ENCODE results near the gene CDKN2B.

CDKN2B gene

DNA sequence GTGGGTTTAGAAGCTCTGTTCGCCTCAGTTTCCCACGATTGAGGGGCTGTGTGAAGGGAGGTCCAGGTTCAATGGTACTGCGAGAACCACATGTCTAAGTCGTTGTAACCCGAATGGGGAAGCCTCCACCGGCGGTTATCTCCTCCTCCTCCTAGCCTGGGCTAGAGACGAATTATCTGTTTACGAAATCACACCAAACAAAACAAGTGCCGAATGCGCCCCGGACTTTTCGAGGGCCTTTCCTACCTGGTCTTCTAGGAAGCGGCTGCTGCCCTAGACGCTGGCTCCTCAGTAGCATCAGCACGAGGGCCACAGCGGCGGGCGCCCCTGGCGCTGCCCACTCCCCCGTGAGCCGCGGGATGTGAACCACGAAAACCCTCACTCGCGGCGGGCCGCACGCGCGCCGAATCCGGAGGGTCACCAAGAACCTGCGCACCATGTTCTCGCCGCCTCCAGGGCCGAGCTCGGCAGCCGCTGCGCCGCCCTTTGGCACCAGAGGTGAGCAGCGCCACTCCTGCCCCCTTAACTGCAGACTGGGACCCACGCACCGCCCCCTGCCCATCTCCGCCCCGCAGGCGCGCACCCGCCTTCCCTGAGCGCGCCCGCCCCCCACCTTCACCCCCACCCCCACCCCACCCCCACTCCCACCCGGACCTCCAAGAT, 15.1 kb downstream of the CDKN2B start, which contains the start of gene CDKN2A:
TSS of gene CDKN2A (minus strand) at position 500 of the 663 bp plus-strand sequence.
- DNase-seq: peak; percentile 56

DNA sequence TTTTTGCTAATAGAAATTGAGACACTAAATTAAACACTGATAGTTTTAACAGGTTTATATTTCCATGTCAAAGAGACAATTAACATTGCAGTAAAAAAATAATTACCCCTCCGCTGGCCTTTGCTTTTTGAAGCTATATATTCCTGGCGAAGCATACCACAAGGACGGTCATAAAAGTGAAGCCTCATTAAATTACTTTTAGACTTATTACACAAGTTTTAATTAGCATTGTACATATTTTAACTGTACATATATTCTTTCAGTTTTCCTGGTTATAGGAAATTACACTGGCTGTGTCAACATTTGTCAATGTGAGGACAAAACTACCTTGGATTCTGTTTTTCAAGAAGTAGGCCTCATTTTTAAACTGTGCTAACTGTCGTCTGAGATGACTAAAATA, 16.1 kb downstream of the CDKN2B start:
- no peak for DNase-seq

DNA sequence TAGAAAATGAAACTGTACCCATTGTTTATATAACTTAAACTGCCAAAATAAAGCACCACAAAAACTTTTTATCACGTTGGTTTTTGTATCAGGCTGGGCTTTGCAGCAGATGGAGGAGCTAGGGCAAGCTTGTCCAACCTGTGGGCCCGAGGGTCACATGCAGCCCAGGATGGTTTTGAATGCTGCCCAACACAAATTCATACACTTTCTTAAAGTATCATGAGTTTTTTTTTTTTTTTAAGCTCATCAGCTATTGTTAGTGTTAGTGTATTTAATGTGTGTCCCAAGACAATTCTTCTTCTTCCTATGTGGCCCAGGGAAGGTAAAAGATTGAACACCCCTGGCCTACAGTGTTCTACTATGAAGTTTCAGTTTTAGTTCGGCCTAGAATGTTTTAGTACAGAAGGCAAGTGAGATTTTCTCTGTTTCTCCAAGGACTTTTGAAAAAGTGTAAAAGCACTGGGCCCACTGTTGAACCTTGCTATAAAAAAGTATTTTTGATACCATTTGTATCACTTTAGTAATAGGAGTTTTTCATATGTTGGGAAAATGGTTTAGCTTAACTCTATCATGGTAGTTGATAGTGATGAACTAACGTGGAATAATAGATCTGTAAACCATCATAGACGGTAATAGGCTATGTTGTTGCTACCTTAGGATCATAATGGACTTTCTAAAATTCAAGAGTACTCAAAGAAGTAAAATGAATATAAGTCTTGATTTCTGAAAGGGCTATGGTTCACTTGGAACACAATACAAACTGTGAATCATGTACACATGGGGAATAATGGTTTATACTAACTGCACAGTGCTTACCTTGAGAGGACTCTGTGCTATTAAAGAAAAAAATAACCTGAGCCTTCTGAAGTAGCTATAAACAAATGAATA, 17.8 kb downstream of the CDKN2B start:
- DNase-seq: no peak

DNA sequence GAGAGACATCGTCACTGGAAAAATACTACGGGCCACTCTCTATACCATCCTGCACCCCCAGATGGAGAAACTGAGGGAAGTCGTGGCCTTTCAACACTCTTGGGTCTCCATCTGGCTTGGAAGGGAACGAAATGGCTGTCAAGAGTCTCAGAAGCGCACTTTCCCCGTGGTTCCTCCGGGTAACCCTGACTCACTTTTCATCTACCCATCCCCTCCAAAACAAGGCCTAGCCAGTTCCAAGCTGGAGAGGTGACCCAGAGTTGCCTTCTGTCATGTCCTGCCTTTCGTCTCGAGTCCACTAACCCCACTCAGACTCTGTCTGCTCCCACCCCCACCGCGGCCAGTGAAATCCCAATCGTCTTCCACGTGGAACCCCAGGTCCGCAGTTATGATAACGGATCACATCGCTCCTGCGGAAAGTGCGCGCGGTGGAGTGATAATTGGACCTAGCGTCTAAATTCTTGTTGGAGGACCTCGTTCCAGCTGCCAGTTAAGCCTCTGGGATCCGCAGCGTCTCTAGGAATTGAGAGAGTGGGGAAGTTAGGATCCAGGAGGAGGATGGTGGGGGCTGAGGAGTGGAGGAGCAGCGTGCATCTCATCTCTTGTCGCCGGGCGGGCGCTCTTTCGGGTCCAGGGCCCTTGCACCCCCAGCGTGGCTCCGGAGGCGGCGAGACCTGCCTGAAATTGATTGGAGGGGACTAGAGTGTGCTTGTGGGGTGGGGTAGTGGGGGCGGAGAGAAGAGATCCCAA, 19.5 kb downstream of the CDKN2B start:
- no peak for DNase-seq

DNA sequence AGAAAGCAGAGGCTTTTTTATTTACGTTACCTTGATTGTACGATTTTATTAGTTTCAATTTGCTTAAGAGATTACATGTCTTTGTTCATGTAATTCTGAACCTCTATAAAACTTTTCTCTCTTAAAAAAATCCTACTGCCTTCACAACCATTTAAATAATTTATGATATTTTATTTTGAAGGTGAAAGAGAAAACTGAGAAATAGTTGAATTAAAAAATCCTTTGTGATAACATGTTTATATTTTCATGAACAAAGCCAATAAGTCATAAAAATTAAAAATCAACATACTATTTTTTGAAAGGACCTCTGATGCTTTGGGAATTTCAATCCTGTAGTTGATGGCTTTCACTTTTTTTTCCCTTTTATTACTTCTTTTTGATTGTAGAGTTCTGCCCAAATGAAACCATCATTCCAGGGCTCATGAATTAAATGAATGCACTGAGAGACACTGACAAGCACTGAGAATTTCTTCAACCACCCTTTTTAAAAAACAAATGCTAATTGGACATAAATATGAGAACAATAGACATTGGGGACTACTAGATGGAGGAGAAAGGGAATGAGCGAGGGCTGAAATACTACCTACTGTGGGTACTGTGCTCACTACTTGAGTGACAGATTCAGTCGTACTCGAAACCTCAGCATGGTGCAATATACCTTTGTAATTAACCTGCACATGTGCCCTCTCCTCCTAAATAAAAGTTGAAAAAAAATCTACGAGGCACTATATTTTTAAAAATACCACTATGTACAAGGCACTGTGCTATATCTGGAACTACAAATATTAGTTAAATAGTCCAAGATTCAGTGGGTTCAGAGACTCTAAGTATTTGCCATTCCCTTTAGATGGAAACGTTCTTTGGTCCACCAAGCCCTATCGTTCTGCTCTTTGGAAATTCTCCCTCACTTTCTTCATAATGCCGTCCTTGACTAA, 20.8 kb downstream of the CDKN2B start:
- no peak for DNase-seq

DNA sequence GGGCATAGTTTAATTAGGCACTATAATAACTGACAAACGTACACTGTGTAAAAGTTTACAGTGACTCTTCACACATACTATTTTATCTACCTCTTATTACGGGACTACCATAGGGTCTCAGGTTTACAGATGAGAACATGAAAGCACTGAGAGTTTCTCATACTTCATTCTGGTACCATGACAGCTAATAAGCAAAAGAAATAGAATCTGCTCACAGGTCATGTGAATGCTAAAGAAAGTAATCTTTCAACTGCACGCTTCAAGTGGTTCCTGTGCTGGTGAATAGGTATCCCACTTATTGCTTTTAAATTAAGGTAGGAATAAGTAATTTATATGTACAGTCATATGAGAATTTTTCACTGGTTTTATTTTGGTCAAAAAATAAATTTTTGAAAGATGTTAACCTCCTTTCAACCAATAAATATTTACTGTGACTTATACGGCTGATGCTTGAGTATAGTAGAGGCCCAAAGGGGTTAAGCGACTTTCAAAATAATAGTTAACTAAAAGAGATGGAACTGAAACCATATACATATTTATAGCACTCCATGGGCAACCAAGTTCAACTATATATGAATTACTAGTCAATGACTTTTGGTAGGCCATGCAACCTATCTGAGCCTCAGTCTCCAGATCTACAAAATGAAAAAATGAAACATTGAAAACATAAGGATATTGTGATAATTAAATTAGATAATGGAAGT, 23.0 kb downstream of the CDKN2B start:
- DNase-seq: no peak

DNA sequence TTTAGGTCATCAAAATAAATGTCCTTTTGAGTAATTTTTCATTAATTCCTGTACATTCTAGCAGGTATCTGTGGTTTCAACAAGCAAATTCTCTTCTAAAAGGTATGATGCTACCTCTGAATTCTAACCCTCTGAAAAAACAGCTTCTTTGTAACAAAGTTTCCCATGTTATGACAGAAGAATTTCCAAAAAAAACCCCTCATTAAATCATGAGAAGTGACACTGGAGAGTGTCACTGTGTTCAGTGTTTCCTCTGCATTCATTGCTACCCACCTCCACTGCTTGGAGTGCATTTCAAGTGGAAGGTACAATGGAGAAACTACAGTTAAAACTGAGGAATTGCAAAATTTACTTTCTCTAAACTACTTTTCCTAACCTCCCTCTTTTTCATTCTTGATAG, 25.0 kb downstream of the CDKN2B start:
- DNase-seq: no peak

DNA sequence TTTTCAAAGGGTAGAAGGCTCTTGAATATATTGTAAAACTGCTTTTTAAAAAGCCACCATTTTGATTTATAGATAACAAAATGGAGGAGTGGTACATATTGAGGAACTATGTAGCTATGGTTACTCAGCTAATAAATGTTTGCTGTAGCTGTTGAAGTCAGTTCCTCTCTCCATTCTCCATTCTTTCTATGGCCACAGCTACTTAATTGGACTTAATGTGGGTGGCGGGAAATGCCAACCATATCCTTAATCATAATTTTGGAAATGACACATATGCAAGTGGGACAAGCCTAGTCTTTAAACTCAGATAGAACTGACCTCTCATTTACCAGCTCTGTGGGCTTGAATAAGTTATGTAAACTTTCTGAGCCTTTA, 25.6 kb downstream of the CDKN2B start:
- DNase-seq: no peak

DNA sequence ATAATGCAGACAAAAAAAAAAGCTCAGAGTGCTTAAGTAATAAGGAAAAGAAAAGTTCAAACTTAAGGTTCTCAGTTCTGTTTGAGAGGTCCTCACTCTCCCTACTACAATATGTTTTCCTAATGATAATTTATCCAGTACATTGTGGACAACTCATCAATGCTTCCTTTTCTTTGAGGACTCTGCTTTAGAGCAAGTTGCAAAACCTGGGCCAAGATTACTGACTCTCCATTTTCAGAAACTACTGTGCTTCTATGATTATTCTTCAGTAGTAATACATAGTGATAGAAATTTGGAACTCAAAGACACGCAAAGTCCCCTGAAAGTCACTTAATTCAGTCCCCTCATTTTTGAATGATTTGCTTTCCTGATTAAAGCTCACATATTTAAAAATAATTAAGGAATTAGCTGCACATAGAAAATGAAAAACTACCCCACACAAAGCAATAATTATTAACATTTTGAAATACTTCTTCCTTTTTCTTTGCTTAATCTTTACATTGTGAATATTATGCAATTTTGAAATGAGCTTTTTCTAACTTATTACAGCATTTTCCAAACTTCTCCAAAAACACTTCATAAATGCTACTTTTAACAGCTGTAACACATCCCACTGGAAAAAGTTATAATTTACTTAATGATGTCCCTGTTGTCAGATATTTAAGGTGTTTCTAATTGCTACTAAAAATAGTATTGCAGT, 26.1 kb downstream of the CDKN2B start:
- DNase-seq: no peak

DNA sequence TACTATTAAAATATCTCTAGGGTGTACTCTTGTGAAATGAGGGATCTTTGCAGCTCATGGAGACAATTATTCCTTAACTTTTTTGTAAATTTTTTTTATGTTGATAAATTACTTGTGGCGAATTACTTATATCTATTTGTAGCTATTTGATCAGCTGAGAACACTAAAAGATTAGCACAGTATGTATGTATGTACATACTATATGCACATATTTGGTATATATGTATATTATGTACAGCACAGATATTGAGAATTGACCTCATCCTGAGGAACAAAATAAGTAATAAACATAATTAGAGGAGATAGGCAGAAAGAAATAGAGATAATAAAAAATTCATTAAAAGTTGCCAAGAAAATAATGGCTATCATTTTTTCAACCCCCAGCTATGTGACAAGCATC, 26.7 kb downstream of the CDKN2B start:
- DNase-seq: no peak

DNA sequence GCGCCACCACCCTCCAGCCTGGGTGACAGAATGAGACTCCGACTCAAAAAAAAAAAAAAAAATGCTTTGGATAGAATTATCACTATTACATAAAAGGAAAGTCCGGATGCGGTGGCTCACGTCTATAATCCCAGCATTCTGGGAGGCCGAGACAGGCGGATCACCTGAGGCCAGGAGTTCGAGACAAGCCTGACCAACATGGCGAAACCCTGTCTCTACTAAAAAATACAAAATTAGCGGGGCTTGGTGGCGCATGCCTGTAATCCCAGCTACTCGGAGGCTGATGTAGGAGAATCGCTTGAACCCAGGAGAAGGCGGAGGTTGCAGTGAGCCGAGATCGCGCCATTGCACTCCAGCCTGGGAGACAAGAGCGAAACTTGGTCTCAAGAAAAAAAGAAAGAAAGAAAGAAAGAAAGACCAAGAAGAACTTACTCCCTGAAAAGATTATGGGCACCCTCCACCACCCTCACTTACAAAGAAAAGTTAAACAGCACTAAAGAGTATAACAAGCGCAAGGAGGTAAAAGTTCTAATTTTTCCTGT, 32.7 kb downstream of the CDKN2B start:
- DNase-seq: no peak

DNA sequence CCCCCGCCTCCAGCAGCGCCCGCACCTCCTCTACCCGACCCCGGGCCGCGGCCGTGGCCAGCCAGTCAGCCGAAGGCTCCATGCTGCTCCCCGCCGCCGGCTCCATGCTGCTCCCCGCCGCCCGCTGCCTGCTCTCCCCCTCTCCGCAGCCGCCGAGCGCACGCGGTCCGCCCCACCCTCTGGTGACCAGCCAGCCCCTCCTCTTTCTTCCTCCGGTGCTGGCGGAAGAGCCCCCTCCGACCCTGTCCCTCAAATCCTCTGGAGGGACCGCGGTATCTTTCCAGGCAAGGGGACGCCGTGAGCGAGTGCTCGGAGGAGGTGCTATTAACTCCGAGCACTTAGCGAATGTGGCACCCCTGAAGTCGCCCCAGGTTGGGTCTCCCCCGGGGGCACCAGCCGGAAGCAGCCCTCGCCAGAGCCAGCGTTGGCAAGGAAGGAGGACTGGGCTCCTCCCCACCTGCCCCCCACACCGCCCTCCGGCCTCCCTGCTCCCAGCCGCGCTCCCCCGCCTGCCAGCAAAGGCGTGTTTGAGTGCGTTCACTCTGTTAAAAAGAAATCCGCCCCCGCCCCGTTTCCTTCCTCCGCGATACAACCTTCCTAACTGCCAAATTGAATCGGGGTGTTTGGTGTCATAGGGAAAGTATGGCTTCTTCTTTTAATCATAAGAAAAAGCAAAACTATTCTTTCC, 34.2 kb downstream of the CDKN2B start:
- DNase-seq: no peak

DNA sequence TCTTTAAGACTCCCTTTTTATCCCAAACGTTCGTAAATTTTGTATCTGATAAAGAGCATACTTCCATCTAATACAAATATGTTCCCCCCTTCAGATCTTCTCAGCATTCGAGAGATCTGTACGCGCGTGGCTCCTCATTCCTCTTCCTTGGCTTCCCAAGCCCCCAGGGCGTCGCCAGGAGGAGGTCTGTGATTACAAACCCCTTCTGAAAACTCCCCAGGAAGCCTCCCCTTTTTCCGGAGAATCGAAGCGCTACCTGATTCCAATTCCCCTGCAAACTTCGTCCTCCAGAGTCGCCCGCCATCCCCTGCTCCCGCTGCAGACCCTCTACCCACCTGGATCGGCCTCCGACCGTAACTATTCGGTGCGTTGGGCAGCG, 34.8 kb downstream of the CDKN2B start:
- no peak for DNase-seq

DNA sequence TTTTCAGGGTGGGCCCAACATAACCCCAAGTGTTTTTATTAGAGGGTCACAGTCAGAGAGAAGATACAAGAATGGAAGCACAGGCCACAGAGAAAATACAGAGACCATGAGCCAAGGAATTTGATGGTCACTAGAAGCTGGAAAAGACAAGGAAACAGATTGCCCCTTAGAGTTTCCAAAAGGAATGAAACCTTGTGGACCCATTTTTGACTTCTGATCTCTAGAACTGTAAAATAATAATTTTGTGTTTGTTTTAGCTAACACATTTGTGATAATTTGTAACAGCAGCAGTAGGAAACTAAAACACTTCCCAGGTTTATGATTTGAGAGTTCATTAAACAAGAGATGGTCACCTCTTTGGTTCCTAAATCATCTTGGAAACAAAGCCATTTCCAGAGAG, 36.7 kb downstream of the CDKN2B start:
- no peak for DNase-seq

DNA sequence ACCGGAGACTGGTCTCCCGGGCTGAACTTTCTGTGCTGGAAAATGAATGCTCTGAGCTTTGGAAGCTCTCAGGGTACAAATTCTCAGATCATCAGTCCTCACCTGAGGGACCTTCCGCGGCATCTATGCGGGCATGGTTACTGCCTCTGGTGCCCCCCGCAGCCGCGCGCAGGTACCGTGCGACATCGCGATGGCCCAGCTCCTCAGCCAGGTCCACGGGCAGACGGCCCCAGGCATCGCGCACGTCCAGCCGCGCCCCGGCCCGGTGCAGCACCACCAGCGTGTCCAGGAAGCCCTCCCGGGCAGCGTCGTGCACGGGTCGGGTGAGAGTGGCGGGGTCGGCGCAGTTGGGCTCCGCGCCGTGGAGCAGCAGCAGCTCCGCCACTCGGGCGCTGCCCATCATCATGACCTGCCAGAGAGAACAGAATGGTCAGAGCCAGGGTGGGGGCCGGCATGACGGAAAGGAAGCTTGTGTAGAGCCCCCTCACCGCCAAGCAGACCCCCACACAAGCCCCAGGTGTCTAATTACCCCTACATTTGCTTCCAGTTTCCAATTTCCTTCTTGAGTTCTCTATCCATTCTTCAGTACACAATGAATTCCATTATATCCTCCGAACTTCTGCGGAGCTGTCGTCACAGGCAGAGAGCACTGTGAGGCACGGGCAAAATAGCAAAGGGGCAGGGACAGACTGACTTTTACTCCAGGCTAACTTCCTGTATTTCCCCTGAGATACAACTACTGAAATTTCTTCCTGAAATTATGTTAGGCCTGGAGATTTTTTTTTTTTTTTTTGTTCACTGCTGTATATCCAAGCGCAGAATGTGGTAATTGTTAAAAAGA, 38.1 kb downstream of the CDKN2B start:
- no peak for DNase-seq

DNA sequence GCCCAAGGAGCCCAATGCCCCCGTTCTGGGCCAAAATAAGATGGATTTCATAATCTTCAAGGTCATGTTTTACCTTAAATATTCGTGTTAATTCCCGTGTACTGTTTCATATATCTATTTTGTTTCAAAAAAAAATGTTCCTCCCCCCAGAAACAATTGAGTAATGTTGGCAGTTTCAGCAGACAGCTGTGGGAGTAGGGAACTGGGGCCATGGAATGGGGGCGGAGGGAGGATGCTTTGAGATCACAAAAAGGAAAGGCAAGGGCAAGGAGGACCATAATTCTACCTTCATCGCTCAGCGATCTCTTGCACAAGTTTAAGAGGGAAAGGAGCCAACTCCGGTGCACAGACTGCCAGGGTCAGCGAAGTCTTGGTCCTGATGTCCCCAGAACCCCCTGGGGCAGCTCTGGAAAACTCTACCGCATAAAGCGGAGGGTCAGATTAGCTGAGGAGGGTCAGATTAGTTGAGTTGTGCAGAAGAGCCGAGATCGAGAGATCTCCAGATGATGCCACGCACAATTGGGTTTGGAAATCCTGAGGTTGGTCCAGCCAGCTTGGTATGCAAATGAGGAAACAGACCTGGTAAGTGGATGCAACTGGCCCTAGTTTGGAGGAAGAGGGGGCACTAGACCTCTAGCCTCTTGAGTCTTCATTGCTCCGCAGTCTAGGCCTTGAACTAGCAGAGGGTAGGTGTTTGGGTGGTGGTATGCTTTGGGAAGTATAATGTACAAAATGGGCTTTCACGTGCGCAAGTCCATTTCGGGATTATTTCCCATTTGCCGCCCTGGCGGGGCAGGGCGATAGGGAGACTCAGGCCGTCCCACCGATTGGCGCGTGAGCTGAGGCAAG, 38.9 kb downstream of the CDKN2B start:
- DNase-seq: no peak

DNA sequence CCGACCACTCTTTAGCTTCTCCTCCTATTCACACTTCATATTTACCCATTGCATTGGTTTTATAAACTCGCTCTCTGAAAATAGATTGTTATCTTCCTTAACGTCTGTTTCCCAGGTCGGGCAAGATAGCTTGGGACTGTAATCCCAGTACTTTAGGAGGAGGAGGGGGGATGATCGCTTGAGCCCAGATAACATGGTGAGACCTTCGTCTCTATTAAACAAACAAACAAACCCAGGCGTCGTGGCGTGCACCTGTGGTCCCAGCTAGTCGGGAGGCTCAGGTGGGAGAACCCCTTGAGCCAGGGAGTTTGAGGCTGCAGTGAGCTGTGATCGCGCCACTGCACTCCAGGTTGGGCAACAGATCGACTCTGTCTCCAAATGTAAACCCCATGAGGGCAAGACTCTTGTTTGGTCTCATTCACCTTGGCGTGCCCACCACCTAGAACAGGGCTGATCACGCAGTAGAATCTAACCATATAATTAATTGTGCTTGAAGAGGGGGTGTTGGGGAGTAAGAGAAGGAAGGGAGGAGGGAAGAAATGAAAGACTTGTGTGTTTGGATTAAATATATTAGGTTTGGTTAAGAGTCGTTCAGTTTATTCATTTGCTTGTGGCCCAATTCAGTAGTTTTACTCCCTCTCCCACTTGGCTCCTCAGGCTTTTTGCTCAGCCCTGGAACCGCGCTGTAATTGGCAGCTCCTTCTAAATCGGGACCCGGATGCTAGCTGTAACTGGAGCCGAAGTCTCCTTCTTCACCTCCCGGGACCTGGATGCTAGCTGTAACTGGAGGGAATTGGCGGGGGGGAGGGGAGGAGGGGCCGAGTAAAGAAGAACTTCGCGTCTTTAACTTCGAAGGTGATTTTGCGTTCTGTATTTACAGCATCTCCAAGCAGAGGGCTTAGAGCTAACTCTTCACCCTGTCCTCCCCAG, 39.8 kb downstream of the CDKN2B start:
- DNase-seq: no peak

Data from hematopoietic multipotent progenitor cell treated with erythropoietin and hydrocortisone succinate and interleukin-3 and kit ligand, for 6 days (in vitro differentiated cells).